Astrocyte (in vitro differentiated cells and primary cell): ENCODE results near the gene ELMO2. TPM values are rescaled to one million over a fixed set of nuclear protein-coding genes. Genes with fewer than 3 reads are reported as not detected.

Source experiments
- DNase-seq: peaks from one replicate; pipeline ENCODE4 v3.0.0-alpha.2; 2010; ENCODE audit warnings: low read depth
- FAIRE-seq: peaks from 2 replicates; lab custom pipeline; 2011; peaks lifted over from hg19 to GRCh38; lab: Jason Lieb, UNC
- H2AFZ ChIP-seq: 2 replicates; pipeline ENCODE4 v1.6.0; 2012; ENCODE audit warnings: low read depth, low read length, inconsistent platforms
- H3K27ac ChIP-seq: 2 replicates; pipeline ENCODE4 v1.5.1; 2011; ENCODE audit warnings: low read depth, low read length, inconsistent platforms
- H3K27me3 ChIP-seq: 2 replicates; pipeline ENCODE4 v1.6.0; 2011; ENCODE audit warnings: low read length, inconsistent platforms; ENCODE audit not compliant: insufficient read depth
- H3K36me3 ChIP-seq: 2 replicates; pipeline ENCODE4 v1.5.1; 2011; ENCODE audit warnings: low read length, inconsistent platforms; ENCODE audit not compliant: insufficient read depth
- H3K4me1 ChIP-seq: 2 replicates; pipeline ENCODE4 v1.5.1; 2011; ENCODE audit warnings: low read length, inconsistent platforms; ENCODE audit not compliant: insufficient read depth
- H3K4me2 ChIP-seq: 2 replicates; pipeline ENCODE4 v1.6.0; 2012; ENCODE audit warnings: low read length, inconsistent platforms
- H3K4me3 ChIP-seq: 2 replicates; pipeline ENCODE4 v1.5.1; 2011; ENCODE audit warnings: low read depth, mild to moderate bottlenecking, low read length, inconsistent platforms; ENCODE audit not compliant: insufficient read depth
- H3K79me2 ChIP-seq: 2 replicates; pipeline ENCODE4 v1.6.0; 2012; ENCODE audit warnings: mild to moderate bottlenecking, low read length, inconsistent platforms; ENCODE audit not compliant: insufficient read depth
- H3K9ac ChIP-seq: 2 replicates; pipeline ENCODE4 v1.6.0; 2012; ENCODE audit warnings: mild to moderate bottlenecking, low read length, inconsistent platforms
- H3K9me3 ChIP-seq: 2 replicates; pipeline ENCODE4 v1.5.1; 2012; ENCODE audit warnings: low read depth, mild to moderate bottlenecking, low read length, inconsistent platforms; ENCODE audit not compliant: insufficient read depth
- H4K20me1 ChIP-seq: 2 replicates; pipeline ENCODE4 v1.6.0; 2012; ENCODE audit warnings: low read length, inconsistent platforms; ENCODE audit not compliant: insufficient read depth
- H3K27ac Mint-ChIP-seq: one replicate; pipeline ENCODE4 v1.8.0; 2021; ENCODE audit warnings: mild to moderate bottlenecking, mixed read lengths; ENCODE audit not compliant: unreplicated experiment
- H3K27me3 Mint-ChIP-seq: one replicate; pipeline ENCODE4 v1.8.0; 2021; ENCODE audit warnings: low read depth, mixed read lengths; ENCODE audit not compliant: unreplicated experiment
- H3K36me3 Mint-ChIP-seq: one replicate; pipeline ENCODE4 v1.8.0; 2021; ENCODE audit warnings: low read depth, mixed read lengths; ENCODE audit not compliant: unreplicated experiment
- H3K4me1 Mint-ChIP-seq: one replicate; pipeline ENCODE4 v1.8.0; 2021; ENCODE audit warnings: low read depth, mixed read lengths; ENCODE audit not compliant: unreplicated experiment
- H3K4me3 Mint-ChIP-seq: one replicate; pipeline ENCODE4 v1.8.0; 2021; ENCODE audit warnings: mild to moderate bottlenecking, moderate library complexity, mixed read lengths; ENCODE audit not compliant: unreplicated experiment
- H3K9me3 Mint-ChIP-seq: one replicate; pipeline ENCODE4 v1.8.0; 2021; ENCODE audit warnings: mild to moderate bottlenecking, mixed read lengths; ENCODE audit not compliant: unreplicated experiment
- EZH2 ChIP-seq: IDR thresholded peaks from 2 replicates; pipeline ENCODE4 v1.6.1; 2012; ENCODE audit warnings: mild to moderate bottlenecking, low read length, inconsistent platforms; ENCODE audit not compliant: insufficient read depth
- total RNA-seq: library from RNA; stranded (reverse); gene quantifications from 2 replicates; pipeline ENCODE4 v1.2.1, GENCODE V29; 2021
- TF ChIP-seq, protein P1 (sequence below): IDR thresholded peaks from 2 replicates; pipeline ENCODE4 v1.5.1; 2011; ENCODE audit warnings: low read depth, mild to moderate bottlenecking, inconsistent platforms, low read length, moderate library complexity; ENCODE audit not compliant: insufficient read depth

ELMO2 gene
- total RNA-seq, 1 donor from 2014 or later: 53.4 TPM

DNA sequence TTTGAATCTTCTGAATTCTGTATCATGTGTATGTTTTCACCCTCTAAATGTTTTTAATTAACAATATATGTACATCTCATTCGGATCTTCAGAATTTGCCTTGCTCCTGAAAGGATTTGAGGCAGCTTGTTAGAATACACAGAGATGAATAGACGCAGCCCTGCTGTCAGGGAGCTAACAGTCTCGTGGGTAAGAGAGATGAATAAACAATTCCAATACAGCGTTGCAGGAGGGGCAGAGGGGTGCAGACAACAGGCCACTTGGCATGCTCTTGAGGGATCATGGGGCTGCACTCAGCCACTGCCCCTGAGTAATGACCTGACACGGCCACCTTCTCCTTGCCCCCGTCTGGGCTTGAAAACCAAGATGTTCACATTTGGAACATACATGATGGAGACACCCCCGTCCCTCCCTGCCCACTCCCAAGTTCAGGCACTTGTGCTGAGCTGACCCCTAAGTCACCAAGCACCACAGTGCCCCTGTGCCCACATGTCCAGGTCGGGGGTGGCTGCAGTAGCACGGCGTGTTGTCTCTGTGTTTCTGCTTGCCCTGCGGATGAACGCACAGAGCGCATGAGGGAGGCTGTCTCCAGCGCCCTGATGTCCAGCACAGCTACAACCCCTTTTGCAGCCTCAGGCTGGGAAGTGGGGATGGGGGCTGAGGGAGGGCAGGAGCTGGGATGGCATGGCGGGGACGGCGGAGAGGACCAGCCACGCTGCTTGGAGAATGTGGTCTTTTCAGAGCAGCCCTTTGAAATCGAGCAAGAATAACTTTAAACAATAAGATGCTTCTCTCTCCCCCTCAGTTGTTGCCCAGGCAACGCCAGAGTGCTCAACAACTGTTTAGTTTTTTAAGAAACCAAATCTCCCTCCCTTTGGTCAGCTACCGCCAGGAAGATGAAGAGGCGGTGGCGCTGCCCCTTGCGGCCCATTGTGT, 65.1 kb downstream of the ELMO2 start:
- H3K4me3 Mint-ChIP-seq: no peak overlapping the region
- no peak overlapping the region for H3K27ac Mint-ChIP-seq
- no peaks in the 10 kb centered on the region for H3K79me2 ChIP-seq
- no peak for FAIRE-seq
- no peaks in the 10 kb centered on the region for H4K20me1 ChIP-seq
- no peak overlapping the region for H3K4me3 ChIP-seq
- H3K4me1 Mint-ChIP-seq: no peaks in the 10 kb centered on the region
- no peak for DNase-seq
- peaks cover 3% of the 10 kb centered on the region for H3K9me3 Mint-ChIP-seq
- H2AFZ ChIP-seq: no peak overlapping the region
- H3K4me1 ChIP-seq: no peaks in the 10 kb centered on the region
- no peaks in the 10 kb centered on the region for H3K36me3 ChIP-seq
- no peak overlapping the region for H3K27ac ChIP-seq
- H3K27me3 Mint-ChIP-seq: peaks cover 54% of the 10 kb centered on the region
- H3K27me3 ChIP-seq: peaks cover 66% of the 10 kb centered on the region
- TF ChIP-seq, protein P1, sequence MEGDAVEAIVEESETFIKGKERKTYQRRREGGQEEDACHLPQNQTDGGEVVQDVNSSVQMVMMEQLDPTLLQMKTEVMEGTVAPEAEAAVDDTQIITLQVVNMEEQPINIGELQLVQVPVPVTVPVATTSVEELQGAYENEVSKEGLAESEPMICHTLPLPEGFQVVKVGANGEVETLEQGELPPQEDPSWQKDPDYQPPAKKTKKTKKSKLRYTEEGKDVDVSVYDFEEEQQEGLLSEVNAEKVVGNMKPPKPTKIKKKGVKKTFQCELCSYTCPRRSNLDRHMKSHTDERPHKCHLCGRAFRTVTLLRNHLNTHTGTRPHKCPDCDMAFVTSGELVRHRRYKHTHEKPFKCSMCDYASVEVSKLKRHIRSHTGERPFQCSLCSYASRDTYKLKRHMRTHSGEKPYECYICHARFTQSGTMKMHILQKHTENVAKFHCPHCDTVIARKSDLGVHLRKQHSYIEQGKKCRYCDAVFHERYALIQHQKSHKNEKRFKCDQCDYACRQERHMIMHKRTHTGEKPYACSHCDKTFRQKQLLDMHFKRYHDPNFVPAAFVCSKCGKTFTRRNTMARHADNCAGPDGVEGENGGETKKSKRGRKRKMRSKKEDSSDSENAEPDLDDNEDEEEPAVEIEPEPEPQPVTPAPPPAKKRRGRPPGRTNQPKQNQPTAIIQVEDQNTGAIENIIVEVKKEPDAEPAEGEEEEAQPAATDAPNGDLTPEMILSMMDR: no peak
- TF ChIP-seq EZH2: peak; percentile 65
- no peak overlapping the region for H3K9ac ChIP-seq
- H3K9me3 ChIP-seq: no peaks in the 10 kb centered on the region
- H3K36me3 Mint-ChIP-seq: peaks cover 2% of the 10 kb centered on the region
- no peak overlapping the region for H3K4me2 ChIP-seq

DNA sequence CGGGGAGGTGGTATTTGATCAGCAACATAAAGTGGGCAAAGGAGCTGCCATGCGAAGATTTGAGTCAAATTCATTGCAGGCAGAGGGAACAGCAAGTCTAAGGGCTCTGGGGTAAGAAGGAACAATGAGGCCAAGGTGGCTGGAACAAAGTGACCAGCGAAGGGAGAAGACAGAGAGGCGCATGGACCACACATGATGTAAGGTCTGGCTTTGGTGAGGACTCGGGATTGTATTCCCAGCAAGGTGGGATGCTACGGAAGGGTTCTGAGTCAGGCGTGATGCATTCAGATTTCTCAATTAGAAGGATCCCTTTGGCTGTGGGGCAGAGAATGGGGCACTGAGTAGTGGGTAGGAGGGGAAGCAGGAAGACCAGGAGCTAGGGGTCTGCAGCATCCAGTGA, 67.4 kb downstream of the ELMO2 start:
- no peak overlapping the region for H2AFZ ChIP-seq
- no peak overlapping the region for H3K4me3 ChIP-seq
- H3K36me3 Mint-ChIP-seq: no peaks in the 10 kb centered on the region
- no peaks in the 10 kb centered on the region for H3K36me3 ChIP-seq
- no peak overlapping the region for H3K4me2 ChIP-seq
- H3K27me3 ChIP-seq: peaks cover 60% of the 10 kb centered on the region
- H3K27ac ChIP-seq: no peak overlapping the region
- no peaks in the 10 kb centered on the region for H3K9me3 Mint-ChIP-seq
- no peak overlapping the region for H3K9ac ChIP-seq
- FAIRE-seq (no peak), DNase-seq (no peak)
- H3K79me2 ChIP-seq: no peaks in the 10 kb centered on the region
- no peaks in the 10 kb centered on the region for H3K4me1 Mint-ChIP-seq
- H4K20me1 ChIP-seq: no peaks in the 10 kb centered on the region
- H3K4me3 Mint-ChIP-seq: no peak overlapping the region
- peaks cover 67% of the 10 kb centered on the region for H3K27me3 Mint-ChIP-seq
- TF ChIP-seq EZH2: no peak
- TF ChIP-seq, protein P1: no peak
- H3K27ac Mint-ChIP-seq: no peak overlapping the region
- H3K9me3 ChIP-seq: no peaks in the 10 kb centered on the region
- no peaks in the 10 kb centered on the region for H3K4me1 ChIP-seq

DNA sequence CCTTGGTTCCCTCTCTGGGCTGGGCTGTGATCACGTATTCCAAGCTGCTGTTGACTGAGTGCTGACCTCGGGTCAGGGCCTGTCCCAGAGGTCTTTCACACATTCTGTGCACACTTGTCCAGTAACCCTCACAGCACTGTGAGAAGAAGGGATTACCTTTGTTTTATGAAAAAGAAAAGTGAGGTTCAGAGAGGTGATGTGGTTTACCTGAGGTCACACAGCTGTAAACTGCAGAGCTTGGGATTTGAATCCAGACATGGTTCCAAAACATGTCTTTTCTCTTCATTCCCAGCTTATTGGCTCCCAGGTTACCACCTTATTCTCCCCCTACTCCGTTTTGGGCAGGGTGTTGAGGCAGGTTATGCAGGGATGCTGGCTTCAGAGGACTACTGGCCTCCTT, 69.7 kb downstream of the ELMO2 start:
- no peaks in the 10 kb centered on the region for H4K20me1 ChIP-seq
- H3K4me3 Mint-ChIP-seq: no peak overlapping the region
- no peaks in the 10 kb centered on the region for H3K9me3 Mint-ChIP-seq
- no peak overlapping the region for H3K27ac Mint-ChIP-seq
- DNase-seq (no peak), FAIRE-seq (no peak)
- no peak overlapping the region for H3K4me3 ChIP-seq
- no peaks in the 10 kb centered on the region for H3K4me1 ChIP-seq
- peaks cover 70% of the 10 kb centered on the region for H3K27me3 Mint-ChIP-seq
- no peaks in the 10 kb centered on the region for H3K9me3 ChIP-seq
- no peak overlapping the region for H2AFZ ChIP-seq
- H3K27ac ChIP-seq: no peak overlapping the region
- no peaks in the 10 kb centered on the region for H3K36me3 Mint-ChIP-seq
- H3K9ac ChIP-seq: no peak overlapping the region
- no peaks in the 10 kb centered on the region for H3K79me2 ChIP-seq
- no peaks in the 10 kb centered on the region for H3K36me3 ChIP-seq
- no peak overlapping the region for H3K4me2 ChIP-seq
- no peaks in the 10 kb centered on the region for H3K4me1 Mint-ChIP-seq
- peaks cover 53% of the 10 kb centered on the region for H3K27me3 ChIP-seq
- TF ChIP-seq, protein P1: no peak
- no peak for TF ChIP-seq EZH2
